GM19043 (cell line): ENCODE results near the gene RAVER1.
"Not testable (repeated sequence)": the region's sequence is repeated elsewhere in the genome, so short reads cannot be mapped to it uniquely, and the experiment has no call there.

Experiments
- ATAC-seq: cut with Tn5 transposase; IDR thresholded peaks from one replicate; pipeline ENCODE4 v1.9.1; 2021; ENCODE audit warnings: low read depth; ENCODE audit not compliant: unreplicated experiment

The RAVER1 gene, protein sequence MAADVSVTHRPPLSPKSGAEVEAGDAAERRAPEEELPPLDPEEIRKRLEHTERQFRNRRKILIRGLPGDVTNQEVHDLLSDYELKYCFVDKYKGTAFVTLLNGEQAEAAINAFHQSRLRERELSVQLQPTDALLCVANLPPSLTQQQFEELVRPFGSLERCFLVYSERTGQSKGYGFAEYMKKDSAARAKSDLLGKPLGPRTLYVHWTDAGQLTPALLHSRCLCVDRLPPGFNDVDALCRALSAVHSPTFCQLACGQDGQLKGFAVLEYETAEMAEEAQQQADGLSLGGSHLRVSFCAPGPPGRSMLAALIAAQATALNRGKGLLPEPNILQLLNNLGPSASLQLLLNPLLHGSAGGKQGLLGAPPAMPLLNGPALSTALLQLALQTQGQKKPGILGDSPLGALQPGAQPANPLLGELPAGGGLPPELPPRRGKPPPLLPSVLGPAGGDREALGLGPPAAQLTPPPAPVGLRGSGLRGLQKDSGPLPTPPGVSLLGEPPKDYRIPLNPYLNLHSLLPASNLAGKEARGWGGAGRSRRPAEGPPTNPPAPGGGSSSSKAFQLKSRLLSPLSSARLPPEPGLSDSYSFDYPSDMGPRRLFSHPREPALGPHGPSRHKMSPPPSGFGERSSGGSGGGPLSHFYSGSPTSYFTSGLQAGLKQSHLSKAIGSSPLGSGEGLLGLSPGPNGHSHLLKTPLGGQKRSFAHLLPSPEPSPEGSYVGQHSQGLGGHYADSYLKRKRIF

DNA sequence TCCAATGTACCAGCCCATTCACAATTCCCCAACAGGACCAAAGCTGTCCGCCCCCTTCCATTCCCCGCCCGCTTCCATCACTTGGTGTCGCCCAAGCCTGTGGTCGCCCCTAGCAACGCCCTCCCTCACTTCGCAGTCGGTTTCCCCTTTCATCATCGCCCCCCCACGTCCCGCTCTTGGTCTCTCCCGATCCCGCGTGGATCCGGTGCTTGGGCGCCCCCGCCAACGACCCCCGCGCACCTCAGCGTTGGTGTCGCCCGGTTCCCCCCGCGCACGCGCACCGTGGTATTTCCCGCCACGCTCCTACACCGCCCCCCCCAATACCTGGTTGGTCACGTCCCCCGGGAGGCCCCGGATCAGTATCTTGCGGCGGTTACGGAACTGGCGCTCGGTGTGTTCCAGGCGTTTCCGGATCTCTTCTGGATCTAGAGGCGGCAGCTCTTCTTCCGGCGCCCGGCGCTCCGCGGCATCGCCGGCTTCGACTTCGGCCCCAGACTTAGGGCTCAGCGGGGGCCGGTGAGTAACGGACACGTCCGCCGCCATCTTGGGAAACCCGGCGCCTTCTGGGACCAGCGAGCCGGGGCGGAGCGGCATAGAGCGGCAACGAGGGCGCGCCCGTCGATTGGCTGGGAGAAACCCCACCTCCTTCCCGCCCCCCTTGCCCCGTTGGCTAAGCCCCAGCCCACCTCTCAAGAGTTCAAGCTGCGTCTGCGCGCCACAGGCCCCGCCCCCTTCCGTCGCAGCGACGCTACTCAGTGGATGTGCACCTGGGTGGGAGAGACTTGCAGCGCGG, at the start of gene RAVER1:
Gene RAVER1, minus strand, starts transcription at position 565 of the 793 bp plus-strand sequence. Its CDS starts 22 bp downstream, at position 543.
- ATAC-seq: peak; percentile 88

DNA sequence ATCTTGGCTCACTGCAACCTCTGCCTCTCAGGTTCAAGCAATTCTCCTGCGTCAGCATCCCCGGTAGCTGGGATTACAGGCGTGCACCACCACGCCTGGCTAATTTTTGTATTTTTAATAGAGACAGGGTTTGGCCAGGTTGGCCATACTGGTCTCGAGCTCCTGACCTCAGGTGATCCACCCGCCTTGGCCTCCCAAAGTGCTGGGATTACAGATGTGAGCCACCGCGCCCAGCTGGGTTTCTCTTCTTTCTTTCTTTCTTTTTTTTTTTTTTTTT, 49.8 kb upstream of the RAVER1 start:
- not testable (repeated sequence) for ATAC-seq

DNA sequence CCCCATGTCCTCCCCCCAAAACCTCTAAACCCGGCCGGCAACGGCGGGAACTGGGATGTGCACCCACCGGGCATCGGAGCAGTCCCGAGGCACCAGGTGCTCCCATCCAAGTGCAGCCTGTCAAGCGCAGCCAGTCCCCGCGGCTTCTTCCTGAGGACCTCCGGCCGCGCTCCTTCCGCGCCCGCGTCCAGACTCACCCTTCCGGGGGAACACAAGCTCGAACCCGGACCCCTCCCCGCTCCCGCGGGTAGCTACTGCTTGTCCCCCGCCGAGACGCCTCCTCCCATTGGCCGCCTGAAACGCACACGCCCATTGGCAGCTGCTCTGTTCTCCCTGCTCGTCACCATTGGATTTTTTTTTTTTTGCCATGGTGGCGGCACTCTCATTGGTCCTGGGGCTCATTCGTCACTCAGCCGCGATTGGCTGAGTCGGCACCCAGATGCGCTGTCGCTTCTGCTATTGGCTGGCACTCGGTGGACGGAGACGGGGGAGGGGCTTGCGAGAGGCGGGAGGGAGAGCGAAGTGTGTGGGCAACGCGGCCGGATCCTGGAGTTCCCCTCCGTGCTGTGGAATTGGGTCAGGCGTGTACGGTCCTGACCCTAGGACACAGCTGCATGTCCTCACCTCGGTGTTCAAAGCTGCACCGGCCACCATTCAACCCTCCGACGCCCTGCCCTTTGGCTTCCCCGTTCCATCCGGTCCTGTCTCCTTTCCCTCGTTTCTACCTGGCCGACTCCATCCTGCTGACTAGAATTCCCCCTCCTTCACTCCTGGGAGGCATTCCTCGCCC, 47.2 kb upstream of the RAVER1 start, which contains the start of gene TYK2:
Gene TYK2, minus strand, starts transcription at position 260 of the 790 bp plus-strand sequence. CDS start 2,166 bp downstream, outside the sequence.
- peak; percentile 86 for ATAC-seq

DNA sequence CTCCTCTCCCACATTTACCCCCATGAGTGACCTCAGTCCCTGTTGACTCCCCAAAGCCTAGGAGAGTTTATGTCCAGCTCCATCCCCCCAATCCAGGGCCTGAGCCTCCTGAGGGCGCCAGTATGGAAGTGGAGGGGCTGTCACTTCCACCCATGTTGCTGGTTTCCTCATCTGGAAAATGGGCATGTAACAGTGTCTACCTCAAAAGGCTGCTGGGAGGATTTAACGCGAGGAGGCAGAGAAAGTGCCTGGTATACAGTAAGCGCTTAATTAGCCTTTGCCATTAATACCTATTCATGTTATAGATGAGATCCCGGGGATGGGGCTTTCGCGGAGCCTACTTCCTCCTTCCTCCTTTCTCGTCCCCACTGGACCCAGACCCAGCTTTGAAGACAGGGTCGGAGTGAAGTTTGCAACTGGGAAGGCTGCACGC, 46.6 kb upstream of the RAVER1 start:
- peak; percentile 8 for ATAC-seq

DNA sequence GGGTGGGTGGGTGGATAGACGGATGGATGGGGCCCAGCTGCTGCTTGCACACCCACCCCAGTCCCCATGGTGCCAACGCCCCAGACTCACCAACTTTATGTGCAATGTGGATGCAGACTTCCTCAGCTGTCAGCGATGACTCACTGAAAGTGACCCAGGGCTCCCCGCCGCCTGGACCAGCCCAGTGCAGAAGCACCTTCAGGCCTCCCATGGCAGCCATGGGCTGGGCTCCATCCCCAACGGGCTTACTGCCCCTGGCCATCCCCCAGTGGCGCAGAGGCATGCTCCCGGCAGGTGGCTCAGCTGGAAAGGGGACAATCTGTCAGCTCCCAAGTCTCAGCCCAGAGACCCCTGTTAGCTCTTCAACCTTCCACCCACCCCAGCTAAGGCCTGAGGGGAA, 44.8 kb upstream of the RAVER1 start:
- ATAC-seq: no peak

DNA sequence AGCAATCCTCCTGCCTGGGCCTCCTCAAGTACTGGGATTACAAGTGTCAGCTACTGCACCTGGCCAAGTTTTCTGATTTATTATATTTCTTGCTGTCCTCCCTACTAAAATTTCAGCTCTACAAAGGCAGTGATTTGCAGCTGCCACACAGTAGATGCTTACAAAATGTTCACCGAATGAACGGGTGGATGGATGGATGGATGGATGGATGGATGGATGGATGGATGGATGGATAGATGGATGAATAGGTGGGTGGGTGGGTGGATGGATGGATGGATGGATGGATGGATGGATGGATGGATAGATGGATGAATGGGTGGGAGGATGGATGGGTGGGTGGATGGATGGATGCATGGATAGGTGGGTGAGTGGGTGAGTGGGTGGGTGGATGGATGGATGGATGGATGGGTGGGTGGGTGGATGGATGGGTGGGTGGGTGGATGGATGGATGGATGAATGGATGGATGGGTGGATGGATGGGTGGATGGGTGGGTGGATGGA, 43.9 kb upstream of the RAVER1 start:
- ATAC-seq: not testable (repeated sequence)

DNA sequence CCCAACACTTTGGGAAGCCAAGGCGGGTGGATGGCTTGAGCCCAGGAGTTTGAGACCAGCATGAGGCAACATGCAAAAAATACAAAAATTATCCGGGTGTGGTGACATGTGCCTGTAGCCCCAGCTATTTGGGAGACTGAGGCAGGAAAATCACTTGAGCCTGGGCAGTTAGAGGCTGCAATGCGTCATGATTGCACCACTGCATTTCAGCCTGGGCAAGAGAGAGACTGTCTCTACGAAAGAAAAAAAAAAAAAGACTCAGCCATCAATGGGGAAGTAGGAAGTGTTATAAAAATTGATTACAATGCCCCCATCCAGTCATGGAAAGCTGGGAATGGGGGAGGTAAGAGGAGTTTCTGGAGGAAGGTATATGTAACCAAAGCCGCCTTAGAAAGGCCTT, 41.6 kb upstream of the RAVER1 start:
- no peak for ATAC-seq

DNA sequence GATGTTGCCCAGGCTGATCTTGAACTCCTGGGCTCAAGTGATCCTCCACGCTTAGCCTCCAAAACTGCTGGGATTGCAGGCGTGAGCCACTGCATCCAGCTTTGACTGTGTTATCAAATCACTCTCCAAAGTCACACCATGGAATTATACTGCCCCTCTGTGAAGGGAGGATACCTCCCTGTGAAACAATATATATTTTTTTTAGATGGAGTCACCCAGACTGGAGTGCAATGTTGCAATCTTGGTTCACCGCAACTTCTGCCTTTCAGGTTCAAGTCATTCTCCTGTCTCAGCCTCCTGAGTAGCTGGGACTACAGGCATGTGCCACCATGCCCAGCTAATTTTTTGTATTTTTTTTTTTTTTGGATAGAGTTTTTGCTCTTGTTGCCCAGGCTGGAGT, 39.4 kb upstream of the RAVER1 start:
- ATAC-seq: no peak

DNA sequence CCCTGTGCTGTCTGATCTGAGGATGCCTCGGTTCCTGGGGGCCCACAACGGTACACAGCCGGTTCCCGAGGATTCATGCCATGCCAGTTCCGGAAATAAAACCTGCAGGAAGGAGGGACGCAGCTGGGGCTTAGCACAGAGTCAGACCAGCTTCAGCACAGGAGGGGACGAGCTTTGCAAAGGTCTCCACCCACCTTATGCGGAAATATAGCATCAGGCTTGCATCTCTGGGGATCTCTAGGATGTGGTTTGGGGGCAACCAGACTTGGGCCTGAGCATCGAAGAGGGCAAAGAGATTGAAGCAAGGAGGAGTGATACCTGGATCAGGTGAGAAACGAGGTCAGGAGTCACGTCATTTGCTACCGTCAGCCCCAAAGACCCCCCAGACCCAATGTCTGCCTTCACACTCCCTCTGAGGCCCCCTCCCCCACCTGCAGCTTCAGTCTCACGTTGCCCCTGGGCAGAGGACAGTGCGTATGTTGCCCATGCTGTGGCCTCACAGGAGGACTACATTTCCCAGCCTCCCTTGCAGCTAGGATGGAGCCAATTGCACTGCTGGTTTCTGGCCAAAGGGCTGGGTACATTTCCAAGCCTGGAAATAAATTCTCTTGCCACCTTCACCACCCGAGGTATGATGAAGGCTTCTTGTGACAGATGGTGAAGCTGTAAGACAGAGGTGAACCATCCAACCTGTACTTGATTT, 34.9 kb upstream of the RAVER1 start:
- ATAC-seq: no peak

DNA sequence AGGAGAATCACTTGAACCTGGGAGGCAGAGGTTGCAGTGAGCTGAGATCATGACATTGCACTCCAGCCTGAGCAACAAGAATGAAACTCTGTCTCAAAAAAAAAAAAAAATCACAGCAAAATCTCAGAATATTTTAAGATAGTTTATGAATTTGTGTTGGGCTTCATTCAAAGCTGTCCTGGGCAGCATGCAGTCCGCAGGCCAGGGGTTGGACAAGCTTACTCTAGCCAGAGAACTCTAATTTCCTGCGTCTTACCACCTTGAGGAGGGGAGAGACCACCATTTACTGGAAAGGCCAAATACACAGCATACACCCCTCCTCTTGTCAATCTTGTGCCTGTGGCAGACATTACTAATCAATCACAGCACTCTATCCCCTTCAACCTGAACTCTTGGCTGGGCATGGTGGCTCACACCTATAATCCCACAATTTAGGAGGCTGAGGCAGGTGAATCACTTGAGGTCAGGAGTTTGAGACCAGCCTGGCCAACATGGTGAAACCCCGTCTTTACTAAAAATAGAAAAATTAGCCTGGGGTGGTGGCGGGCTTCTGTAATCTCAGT, 33.7 kb upstream of the RAVER1 start:
- not testable (repeated sequence) for ATAC-seq

DNA sequence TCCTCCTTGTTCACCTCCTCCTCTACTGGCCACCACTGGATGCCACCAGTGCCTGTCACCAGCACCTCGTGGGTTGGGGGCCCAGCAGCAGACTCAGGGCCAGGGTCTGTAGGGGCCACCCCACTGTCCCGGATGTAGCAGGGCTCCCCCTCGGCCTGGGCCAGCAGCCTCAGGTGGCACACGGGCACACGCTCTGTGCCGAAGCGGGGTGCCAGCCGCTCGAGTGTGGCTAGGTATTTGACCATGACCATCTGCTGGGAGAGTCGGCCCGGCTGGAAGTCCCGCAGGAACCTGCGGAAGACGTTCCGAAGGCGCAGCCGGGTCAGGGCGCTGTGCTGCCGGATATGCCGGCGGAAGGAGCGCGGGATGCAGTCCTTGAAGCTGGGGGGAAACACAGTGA, 32.2 kb upstream of the RAVER1 start:
- ATAC-seq: no peak

DNA sequence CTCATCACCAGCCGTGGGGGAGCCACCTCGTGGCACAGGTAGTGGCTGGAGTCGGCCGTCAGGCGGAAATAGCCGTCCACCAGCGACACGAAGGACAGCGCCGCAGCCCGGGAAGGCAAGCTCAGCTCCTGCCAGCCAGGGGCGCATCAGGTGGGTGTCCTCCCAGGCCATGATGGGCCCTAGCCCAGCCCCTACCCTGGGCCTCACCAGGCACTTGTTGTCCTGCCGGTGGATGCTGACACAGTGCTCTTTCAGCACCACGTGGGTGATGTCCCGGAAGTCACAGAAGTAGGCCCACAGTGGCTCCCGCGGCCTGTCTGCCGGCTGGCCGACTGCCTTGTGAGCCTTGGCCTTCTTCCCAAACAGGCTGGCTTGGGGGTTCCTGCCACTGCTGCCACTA, 31.3 kb upstream of the RAVER1 start:
- ATAC-seq: no peak

DNA sequence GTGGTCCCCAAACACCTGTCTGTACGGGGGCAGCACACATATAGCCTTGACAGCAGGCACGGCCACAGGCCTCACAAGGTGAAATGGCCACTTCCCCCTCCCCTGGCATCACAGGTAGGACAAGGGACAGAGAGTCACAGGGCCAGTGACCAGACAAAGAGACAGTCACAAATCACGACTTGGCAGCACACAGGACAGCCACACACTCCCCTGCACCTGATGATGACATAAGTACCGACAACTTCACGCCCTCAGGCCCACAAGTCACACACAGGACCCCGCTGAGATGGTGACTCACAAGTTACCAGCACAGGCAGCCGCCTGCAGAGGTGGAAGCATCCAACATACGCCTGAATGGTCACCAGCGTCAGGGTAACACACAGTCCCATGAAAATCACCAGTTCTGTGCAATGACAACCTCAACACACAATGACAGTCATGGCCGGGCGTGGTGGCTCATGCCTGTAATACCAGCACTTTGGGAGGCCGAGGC, 30.5 kb upstream of the RAVER1 start:
- ATAC-seq: no peak

DNA sequence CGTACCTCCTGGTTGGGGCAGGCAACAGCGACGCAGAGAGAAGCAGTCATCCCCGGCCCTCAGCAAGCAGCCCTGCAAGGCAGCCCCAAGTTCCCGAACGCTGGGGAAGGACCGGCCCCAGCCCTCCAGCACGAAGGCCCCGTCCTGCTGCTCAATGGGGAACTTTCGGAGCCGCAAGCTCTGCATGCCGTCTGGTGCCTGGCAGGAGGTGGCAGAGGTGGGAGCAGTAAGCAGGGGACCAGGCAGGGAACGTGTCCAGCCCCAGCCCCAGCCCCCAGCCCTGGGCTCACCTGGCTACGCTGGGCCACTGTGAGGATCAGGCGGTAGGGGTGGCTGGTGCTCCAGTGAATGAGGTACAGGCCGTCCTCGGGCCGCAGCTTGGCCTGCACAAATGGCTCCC, 28.9 kb upstream of the RAVER1 start:
- no peak for ATAC-seq

DNA sequence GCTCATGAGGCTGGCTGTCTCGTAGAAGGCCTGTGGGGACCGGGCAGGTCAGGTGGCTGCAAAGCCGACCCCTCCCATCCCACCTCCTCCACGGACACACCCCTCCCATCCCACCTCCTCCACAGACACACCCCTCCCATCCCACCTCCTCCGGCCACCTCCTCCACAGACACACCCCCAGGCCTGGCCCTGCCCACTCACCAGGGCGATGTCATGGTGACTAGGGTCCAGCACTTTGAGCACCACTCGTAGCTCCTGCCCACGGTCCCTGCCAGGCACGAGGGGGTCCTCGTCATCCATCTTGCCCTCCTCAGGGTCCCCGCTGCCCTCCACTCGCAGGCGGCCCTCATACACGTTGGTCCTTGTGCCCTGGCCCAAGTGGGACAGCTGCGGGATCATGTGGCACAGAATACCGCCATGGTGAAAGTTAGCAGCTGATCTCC, 28.3 kb upstream of the RAVER1 start:
- no peak for ATAC-seq

DNA sequence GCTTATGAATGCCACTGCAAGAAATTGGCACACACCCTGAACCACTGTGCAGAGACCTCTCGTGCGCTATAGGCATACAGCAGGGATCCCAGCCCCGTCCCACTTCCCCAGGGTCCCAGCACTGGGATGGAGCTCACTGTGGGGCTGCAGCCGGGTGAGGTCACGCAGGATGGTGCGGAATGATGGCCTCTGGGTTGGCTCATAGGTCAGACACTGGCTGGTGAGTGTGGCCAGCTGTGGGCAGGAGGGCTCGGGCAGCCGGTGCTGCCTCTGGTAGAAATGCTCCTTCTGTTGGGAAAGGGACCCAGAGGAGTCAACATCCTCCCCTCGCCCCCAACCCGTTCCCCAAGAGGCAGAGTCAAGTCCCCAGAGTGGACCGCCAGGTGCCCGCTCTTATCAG, 23.1 kb upstream of the RAVER1 start:
- no peak for ATAC-seq

DNA sequence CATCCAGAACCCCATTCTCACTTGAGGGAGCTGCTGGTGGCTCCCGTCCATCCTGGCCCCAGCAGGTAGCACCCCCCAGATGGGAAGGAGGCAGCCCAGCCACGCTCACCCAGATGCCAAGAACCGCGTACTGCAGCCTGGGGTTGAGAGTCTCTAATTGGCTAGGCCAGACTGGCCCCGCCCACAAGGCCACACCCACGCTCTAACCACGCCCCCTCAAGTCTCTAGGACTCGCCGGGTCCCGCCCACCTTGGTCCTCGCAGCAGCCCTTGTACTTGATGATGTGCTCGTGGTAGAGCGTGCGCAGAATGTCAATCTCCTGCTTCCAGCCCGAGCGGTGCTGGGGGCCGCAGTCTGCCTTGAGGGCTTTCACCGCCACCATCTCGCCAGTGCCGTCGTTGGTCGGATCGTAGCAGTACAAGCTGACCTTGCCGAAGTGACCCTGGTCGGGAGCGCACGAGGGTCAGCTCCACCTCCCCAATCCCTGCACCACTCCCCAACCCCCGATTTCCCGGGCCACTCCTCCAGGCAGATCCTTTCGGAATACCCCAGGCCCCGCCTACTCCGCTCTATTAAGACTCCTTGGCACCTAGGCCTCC, 20.6 kb upstream of the RAVER1 start:
- ATAC-seq: no peak

DNA sequence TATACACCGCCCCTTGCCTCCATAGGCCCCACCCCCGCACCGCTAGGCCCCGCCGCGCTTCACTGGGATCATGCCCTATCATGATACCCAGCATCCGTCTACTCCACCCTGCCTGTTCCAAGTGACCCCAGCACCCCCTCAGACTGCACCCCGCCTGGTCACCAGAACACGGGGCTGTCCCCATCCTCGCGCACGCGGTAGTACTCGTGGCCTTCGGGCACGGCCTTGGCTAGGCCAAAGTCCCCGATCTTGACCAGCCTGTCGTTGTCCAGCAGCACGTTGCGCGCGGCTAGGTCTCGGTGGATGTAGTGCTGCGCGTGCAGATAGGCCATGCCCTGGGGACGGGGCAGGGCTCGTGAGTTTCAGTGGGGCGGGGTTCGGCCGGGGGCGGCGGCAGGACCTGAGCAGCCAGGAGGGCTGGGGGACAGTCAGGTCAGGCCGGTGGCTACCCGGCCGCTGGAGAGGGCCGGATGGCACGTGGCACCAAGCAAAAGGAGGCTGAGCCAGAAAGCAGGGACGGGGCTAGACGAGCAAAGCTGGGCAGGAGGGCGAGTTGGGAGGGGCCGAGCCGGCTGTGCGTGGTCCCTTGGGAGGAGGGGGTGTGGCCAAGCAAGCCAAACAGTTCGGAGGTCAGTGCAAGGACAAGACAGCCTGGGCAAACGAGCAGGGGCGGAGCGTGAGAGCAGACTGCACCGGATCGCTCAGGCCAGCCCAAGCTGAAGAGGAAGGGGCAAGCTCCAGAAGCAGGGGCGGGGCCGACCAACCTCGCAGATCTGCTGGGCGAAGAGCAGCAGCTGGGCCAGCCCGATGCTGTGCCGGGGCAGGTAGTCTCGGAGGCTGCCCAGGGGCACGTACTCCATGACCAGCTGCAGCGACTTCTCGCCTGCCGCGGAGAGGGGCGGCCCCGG, 19.7 kb upstream of the RAVER1 start:
- ATAC-seq: no peak
